Measurements from ENCODE around the gene GNAO1.

Gene GNAO1

GRCh38 chr16:56344518-56345405 is 153.5 kb downstream of the GNAO1 start:
- in situ Hi-C loops (cut with MboI; ENCODE audit: low sequenced_read_pairs), result no loop called here

- in situ Hi-C loops (cut with MboI; ENCODE audit: low sequenced_read_pairs), result no loop called here
Observed at GRCh38 chr16:56345406-56346050, 154.2 kb downstream of the GNAO1 start.

GRCh38 chr16:56346131-56346890 is 155.0 kb downstream of the GNAO1 start:
- in situ Hi-C loops (cut with MboI; ENCODE audit: low sequenced_read_pairs), result no loop called here

GRCh38 chr16:56347166-56347565 is 155.9 kb downstream of the GNAO1 start:
- in situ Hi-C loops (cut with MboI; ENCODE audit: low sequenced_read_pairs), result no loop called here

- in situ Hi-C loops (cut with MboI; ENCODE audit: low sequenced_read_pairs), result no loop called here
Observed at GRCh38 chr16:56347670-56348069, 156.4 kb downstream of the GNAO1 start.

GRCh38 chr16:56348168-56349085 is 157.1 kb downstream of the GNAO1 start:
- in situ Hi-C loops (cut with MboI; ENCODE audit: low sequenced_read_pairs), result no loop called here

- in situ Hi-C loops (cut with MboI; ENCODE audit: low sequenced_read_pairs), result no loop called here
Observed at GRCh38 chr16:56349086-56349415, 157.8 kb downstream of the GNAO1 start.

- in situ Hi-C loops (cut with MboI; ENCODE audit: low sequenced_read_pairs), result no loop called here
Observed at GRCh38 chr16:56349711-56350161, 158.4 kb downstream of the GNAO1 start.

- in situ Hi-C loops (cut with MboI; ENCODE audit: low sequenced_read_pairs), result no loop called here
Observed at GRCh38 chr16:56350491-56351405, 159.5 kb downstream of the GNAO1 start.

GRCh38 chr16:56351481-56351880 is 160.2 kb downstream of the GNAO1 start:
- in situ Hi-C loops (cut with MboI; ENCODE audit: low sequenced_read_pairs), result no loop called here

GRCh38 chr16:56352351-56353053 is 161.2 kb downstream of the GNAO1 start:
- in situ Hi-C loops (cut with MboI; ENCODE audit: low sequenced_read_pairs), result no loop called here

- in situ Hi-C loops (cut with MboI; ENCODE audit: low sequenced_read_pairs), result no loop called here
Observed at GRCh38 chr16:56353054-56353921, 162.0 kb downstream of the GNAO1 start.

- in situ Hi-C loops (cut with MboI; ENCODE audit: low sequenced_read_pairs), result no loop called here
Observed at GRCh38 chr16:56354016-56354415, 162.7 kb downstream of the GNAO1 start.

- in situ Hi-C loops (cut with MboI; ENCODE audit: low sequenced_read_pairs), result no loop called here
Observed at GRCh38 chr16:56354746-56355145, 163.5 kb downstream of the GNAO1 start.

GRCh38 chr16:56355221-56355620 is 163.9 kb downstream of the GNAO1 start:
- in situ Hi-C loops (cut with MboI; ENCODE audit: low sequenced_read_pairs), result no loop called here

GRCh38 chr16:56355786-56356275 is 164.5 kb downstream of the GNAO1 start:
- in situ Hi-C loops (cut with MboI; ENCODE audit: low sequenced_read_pairs), result no loop called here

All from hTERT RPE-1 (cell line).